Measurements from ENCODE around the gene IFNG.

The IFNG gene

GRCh38 chr12:68119724-68120211 lies 39.8 kb downstream of the IFNG start:
- peak in 5 of 42 donors; percentile 2 to 43 (median 8) for DNase-seq
- intact Hi-C loops (cut with DNase I): no loop called here

- intact Hi-C loops (cut with DNase I): no loop called here
- DNase-seq: no peak
These were observed 40.3 kb downstream of the IFNG start for GRCh38 chr12:68119250-68119649.

GRCh38 chr12:68118096-68118755 lies 41.3 kb downstream of the IFNG start:
- no peak for DNase-seq

GRCh38 chr12:68117661-68118060 lies 41.9 kb downstream of the IFNG start:
- no peak for DNase-seq
- intact Hi-C loops (cut with DNase I): no loop called here

More at GRCh38 chr12:68118096-68118755, 41.3 kb downstream of the IFNG start:
- intact Hi-C loops (cut with DNase I): no loop called here

GRCh38 chr12:68115281-68115680 lies 44.3 kb downstream of the IFNG start:
- DNase-seq: no peak
- intact Hi-C loops (cut with DNase I): no loop called here

GRCh38 chr12:68114606-68115005 lies 44.9 kb downstream of the IFNG start:
- intact Hi-C loops (cut with DNase I): no loop called here

GRCh38 chr12:68113644-68114043 lies 45.9 kb downstream of the IFNG start:
- DNase-seq: no peak
- intact Hi-C loops (cut with DNase I): no loop called here

More at GRCh38 chr12:68114606-68115005, 44.9 kb downstream of the IFNG start:
- DNase-seq: no peak

GRCh38 chr12:68111995-68112394 lies 47.5 kb downstream of the IFNG start:
- intact Hi-C loops (cut with DNase I): no loop called here
- no peak for DNase-seq

GRCh38 chr12:68109444-68110217 lies 49.9 kb downstream of the IFNG start:
- intact Hi-C loops (cut with DNase I): no loop called here
- no peak for DNase-seq

GRCh38 chr12:68109001-68109400 lies 50.5 kb downstream of the IFNG start:
- DNase-seq: no peak
- intact Hi-C loops (cut with DNase I): no loop called here

- intact Hi-C loops (cut with DNase I): no loop called here
These were observed 52.9 kb downstream of the IFNG start for GRCh38 chr12:68106660-68107059.

GRCh38 chr12:68106160-68106559 lies 53.4 kb downstream of the IFNG start:
- DNase-seq: no peak

More at GRCh38 chr12:68106660-68107059, 52.9 kb downstream of the IFNG start:
- no peak for DNase-seq

More at GRCh38 chr12:68106160-68106559, 53.4 kb downstream of the IFNG start:
- intact Hi-C loops (cut with DNase I): no loop called here
